GM20000 (cell line): Measurements from ENCODE around the gene SRCIN1.

Experiments
- DNase-seq: peaks from one replicate; pipeline ENCODE4 v3.0.0; 2012; ENCODE audit warnings: low spot score
- TF ChIP-seq, protein P1 (sequence below): IDR thresholded peaks from 2 replicates; pipeline ENCODE4 v1.5.1; 2012; ENCODE audit warnings: mild to moderate bottlenecking, control low read depth; ENCODE audit errors: extremely low read depth, missing control alignments

SRCIN1 gene

DNA sequence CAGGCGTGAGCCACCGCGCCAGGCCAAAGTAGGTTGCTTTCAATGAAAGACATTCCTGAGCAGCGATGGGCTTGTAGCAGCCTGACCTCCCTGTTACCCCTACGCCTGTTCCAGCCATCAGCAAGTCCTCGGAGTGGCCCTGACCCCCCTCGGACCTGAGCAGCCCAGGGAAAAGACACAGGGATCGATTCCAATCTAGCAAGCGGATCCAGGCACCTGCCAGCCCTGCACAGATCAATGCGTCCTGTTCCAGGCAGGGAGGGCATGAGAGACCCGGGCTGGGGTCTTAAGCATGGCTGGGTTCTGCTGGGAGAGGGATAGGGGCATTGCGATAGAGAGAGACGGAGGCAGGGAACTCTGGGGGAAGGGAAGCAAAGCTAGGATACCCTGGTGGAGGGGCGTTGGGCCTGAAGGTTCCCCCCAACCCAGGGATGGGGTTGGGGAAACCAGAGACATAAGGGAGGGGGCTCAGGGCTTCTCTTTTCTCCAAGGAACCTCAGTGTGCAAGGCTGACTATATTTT, 21.9 kb downstream of the SRCIN1 start:
- TF ChIP-seq, protein P1, sequence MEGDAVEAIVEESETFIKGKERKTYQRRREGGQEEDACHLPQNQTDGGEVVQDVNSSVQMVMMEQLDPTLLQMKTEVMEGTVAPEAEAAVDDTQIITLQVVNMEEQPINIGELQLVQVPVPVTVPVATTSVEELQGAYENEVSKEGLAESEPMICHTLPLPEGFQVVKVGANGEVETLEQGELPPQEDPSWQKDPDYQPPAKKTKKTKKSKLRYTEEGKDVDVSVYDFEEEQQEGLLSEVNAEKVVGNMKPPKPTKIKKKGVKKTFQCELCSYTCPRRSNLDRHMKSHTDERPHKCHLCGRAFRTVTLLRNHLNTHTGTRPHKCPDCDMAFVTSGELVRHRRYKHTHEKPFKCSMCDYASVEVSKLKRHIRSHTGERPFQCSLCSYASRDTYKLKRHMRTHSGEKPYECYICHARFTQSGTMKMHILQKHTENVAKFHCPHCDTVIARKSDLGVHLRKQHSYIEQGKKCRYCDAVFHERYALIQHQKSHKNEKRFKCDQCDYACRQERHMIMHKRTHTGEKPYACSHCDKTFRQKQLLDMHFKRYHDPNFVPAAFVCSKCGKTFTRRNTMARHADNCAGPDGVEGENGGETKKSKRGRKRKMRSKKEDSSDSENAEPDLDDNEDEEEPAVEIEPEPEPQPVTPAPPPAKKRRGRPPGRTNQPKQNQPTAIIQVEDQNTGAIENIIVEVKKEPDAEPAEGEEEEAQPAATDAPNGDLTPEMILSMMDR: no peak
- DNase-seq: no peak

DNA sequence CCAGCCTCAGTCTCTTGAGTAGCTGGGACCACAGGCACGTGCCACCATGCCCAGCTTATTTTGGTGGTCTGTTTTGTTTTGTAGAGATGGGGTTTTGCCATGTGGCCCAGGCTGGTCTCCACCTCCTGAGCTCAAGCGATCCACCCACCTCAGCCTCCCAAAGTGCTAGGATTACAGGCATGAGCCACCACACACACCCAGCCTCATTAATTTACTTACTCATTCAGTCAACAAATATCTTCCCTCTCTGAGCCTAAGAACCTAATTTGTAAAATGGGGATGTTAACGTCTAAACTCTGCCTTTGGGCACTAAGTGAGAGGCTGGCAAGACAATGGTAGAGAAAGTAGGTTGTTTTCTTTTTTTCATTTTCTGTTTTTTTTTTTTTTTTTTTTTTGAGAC, 22.6 kb downstream of the SRCIN1 start:
- TF ChIP-seq, protein P1: no peak
- no peak for DNase-seq

DNA sequence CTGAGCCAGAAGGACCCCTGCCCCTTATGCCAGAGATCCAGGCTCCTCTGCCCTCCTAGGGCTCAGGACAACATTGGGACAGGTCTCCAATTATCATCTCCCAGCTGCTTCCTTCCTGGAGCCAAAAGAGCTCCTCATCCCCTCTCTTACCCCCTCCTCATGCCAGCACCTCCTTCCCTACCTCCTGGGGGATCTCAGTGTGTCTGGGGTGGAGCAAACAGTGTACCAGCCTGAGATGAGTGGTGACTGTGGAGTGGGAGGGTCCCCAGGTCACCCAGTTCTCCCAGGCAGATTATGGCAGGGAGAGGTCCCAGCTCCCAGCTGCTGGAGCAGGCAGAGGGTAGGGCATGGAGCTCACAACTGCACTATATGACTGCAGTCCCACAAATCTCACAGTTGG, 23.7 kb downstream of the SRCIN1 start:
- no peak for DNase-seq
- TF ChIP-seq, protein P1: no peak

DNA sequence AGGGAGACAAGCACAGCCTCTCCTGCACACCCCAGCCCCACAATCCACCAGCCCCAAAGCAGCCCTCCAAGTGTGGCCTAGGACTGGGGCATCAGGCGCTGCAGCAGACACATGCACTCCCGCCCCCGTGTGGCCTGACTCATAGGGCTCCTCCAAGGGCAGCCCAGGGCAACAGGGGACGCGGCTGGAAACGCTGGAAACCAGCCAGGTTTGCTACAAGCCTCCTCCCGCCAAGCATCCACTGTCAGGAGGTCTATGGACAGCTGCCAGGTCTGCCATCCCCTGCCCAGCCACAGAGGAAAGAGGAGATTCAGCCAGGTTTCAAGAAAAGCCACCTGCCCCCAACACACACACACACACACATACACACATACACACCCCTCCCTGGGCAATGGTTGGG, 25.8 kb downstream of the SRCIN1 start:
- TF ChIP-seq, protein P1: peak; percentile 28
- DNase-seq: no peak

DNA sequence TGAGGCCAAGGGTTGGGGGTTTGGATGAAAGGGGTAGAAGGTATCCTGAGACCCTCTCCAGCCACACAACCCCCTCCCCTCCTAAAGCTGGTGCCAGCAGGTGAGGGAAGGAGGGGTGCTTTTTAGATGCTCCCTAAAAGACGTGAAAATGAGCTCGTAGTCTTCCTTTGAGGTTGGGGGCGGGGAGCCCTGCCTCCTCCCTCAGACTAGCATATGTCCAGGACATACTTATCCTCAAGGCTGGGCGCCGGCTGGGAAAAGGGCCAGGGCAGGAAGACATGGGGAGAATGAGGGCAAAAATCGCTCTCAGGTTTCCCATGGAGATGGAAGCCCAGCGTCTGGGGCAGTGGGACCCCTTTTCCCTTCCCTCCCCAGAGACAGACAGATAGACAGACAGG, 26.7 kb downstream of the SRCIN1 start:
- DNase-seq: no peak
- TF ChIP-seq, protein P1: no peak

DNA sequence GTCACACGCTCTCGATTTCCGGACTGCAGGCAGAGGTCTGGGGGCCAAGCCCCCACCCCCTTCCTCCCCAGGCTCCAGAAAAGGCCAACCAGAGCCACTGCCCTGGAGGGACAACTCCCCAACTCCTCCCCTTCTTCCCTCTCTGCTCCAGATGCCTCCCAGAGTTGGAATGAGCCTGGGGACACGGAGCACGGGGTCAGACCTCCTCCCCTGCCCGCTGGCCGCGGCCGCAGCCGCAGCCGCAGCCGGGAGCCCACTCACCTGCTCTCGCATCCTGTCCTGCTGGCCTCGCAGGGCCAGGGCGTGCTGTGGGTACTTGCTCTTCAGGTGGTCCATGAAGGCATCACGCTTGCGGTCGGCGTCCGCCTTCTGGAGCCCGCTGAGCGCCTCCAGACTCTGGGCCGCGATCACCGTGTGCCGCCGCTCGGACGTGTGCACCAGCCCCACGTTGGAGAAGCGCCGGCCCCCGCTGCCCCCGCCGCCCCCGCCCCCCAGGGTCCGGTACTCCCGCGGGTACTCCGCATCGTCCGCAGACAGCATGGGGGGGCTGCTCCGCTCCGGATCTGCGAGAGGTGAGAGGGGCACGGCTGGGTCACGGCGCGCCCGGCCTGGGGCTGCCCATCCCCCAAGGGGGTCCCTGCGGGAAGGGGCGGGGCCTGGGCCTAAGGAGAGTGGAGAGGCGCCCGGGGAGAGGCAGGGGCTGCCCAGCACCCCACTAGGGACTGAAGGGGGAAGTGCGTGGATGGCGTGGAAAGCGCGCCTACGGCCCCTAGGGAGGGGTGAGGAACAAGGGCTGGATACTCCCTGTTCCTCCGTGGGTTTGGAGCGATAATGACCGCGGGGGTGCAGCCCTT, 27.3 kb downstream of the SRCIN1 start:
- no peak for DNase-seq
- TF ChIP-seq, protein P1: no peak

DNA sequence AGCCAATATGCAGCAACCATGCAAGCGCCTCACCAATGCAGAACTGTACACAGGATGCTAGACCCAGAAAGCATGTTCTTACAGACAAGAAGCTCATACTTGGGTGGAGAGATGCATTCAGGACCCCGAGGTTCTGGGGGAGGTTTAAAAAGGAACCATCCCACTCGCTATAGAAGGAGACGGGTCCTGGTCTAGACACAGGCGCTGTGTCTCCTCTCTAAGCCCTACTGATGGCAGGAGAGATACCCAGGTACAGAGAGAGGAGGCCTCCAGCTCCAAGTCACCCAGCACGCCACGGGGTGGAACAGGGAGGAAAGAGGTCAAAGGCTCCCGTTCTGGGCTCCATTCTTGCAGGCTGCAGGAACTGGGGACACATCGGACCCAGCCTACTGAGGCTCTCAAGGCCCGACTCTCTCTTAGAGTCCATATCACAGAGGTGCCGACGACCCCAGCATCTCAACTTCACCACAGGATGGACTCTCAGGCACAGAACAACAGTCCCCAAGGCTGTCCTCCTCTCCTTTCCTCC, 28.0 kb downstream of the SRCIN1 start:
- no peak for DNase-seq
- TF ChIP-seq, protein P1: no peak
